Activated T-cell treated with anti-CD3 and anti-CD28 coated beads, Interleukin-2, amount 50 U/mL, for 24 hours (primary cell): Measurements from ENCODE around the gene NECAB2.

Experiments used
- DNase-seq: peaks from one replicate; pipeline ENCODE4 v3.0.0-alpha.2; 2020
- H3K27ac Mint-ChIP-seq: 2 replicates; pipeline ENCODE4 v1.8.0; 2020; ENCODE audit warnings: mild to moderate bottlenecking, mixed read lengths
- H3K27me3 Mint-ChIP-seq: 2 replicates; pipeline ENCODE4 v1.8.0; 2020; ENCODE audit warnings: mixed read lengths
- H3K36me3 Mint-ChIP-seq: 2 replicates; pipeline ENCODE4 v1.8.0; 2020; ENCODE audit warnings: low read depth, mixed read lengths
- H3K4me1 Mint-ChIP-seq: 2 replicates; pipeline ENCODE4 v1.8.0; 2020; ENCODE audit warnings: low read depth, mixed read lengths
- H3K4me3 Mint-ChIP-seq: 2 replicates; pipeline ENCODE4 v1.8.0; 2020; ENCODE audit warnings: mild to moderate bottlenecking, moderate library complexity, mixed read lengths
- H3K9me3 Mint-ChIP-seq: 2 replicates; pipeline ENCODE4 v1.8.0; 2020; ENCODE audit warnings: mixed read lengths

The NECAB2 gene

DNA sequence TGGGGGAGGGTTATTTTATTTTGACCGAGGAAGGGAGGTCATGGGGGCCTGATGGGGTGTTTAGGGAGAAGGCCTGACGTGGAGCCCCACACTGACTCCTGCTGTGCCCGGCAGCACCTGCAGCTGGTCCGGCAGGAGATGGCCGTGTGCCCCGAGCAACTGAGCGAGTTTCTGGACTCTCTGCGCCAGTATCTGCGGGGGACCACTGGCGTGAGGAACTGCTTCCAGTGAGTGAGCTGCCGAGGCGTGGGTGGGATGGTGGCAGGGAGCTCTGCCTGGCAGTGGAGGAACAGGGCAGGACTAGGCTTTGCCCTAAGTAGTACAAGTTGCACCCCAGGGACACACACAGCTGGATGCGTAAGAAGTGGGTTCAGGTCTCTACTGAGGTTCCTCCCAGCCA, 30.0 kb downstream of the NECAB2 start:
- H3K4me3 Mint-ChIP-seq, result no peak overlapping the region
- peaks cover 53% of the 10 kb centered on the region for H3K27me3 Mint-ChIP-seq
- no peak for DNase-seq
- no peaks in the 10 kb centered on the region for H3K9me3 Mint-ChIP-seq
- no peaks in the 10 kb centered on the region for H3K36me3 Mint-ChIP-seq
- no peak overlapping the region for H3K27ac Mint-ChIP-seq
- H3K4me1 Mint-ChIP-seq, result no peaks in the 10 kb centered on the region

DNA sequence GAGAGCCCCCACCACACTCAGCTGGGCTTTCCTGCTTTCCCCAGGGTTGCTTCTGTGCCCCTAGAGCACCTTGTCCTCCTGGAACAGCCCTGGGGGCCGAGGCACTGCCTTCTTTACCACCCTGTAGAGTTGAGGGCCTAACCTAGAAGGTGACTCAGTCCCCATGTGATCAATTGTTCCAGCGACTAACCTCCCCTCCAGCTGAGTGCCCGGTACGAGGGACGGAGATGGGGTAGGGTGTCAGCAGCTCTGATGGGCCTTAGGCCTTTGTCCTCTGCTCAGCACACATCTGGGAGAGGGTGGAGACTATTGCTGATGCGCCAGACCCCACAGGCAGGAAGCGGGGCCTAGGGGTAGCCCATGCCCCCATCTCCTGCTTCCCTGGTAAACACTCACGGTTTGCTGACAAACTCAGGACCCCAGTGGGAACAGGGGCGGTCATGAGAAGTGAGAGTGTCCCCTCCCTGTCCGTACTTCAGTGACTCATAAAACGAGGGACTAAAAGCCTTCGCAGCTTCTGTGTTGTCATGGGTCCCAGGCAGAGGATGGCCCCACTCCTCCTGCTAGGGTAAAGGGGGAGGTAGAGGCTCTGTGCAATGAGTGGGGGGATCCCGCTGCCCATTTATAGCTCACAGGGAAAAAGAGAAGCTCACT, 33.1 kb downstream of the NECAB2 start:
- no peak for DNase-seq
- Mint-ChIP-seq H3K4me3 (no peak overlapping the region), H3K36me3 (no peaks in the 10 kb centered on the region), H3K9me3 (no peaks in the 10 kb centered on the region), H3K27me3 (peaks cover 24% of the 10 kb centered on the region), H3K27ac (no peak overlapping the region), H3K4me1 (no peaks in the 10 kb centered on the region)

DNA sequence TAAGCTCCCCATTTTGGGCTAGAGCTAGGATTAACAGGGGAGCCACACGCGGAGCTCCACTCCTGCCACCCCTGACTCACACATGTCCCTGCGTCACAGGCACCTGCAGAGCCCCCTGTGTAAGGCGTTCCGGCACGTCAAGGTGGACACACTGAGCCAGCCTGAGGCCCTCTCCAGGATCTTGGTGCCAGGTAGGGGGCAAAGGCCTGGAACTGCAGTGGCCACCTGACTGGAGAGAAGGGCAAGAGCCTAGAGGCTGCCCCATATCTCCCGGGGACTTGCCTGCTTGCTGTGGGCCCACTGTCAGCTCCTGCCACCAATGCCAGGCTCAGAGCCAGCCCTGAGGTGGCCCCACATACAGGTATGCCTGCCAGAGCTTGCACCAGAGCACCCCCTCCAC, 33.7 kb downstream of the NECAB2 start:
- DNase-seq, result no peak
- no peaks in the 10 kb centered on the region for H3K36me3 Mint-ChIP-seq
- peaks cover 18% of the 10 kb centered on the region for H3K27me3 Mint-ChIP-seq
- H3K4me3 Mint-ChIP-seq, result no peak overlapping the region
- no peaks in the 10 kb centered on the region for H3K4me1 Mint-ChIP-seq
- no peaks in the 10 kb centered on the region for H3K9me3 Mint-ChIP-seq
- H3K27ac Mint-ChIP-seq, result no peak overlapping the region

DNA sequence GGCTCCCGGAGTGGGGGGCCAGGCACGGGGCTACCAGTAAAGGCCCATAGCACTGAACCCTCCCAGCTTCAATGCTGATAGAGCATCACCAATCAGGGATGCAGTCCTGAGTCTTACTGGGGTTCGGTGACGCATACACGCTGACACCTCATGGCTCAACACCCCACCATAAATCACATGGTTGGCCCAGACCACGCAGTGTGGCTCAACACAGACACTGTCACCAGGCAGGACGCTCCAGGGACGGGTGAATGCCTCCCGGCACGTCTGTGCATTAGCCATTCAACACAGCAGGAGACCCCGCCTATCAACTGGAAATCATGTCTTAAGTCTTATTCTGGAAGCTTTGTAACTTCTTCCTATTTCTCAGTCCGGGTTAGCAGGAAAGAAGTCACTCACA, 35.0 kb downstream of the NECAB2 start:
- Mint-ChIP-seq H3K27ac (no peak overlapping the region), H3K27me3 (peaks cover 17% of the 10 kb centered on the region), H3K36me3 (no peaks in the 10 kb centered on the region), H3K9me3 (no peaks in the 10 kb centered on the region), H3K4me3 (no peak overlapping the region), H3K4me1 (no peaks in the 10 kb centered on the region)
- DNase-seq, result no peak

DNA sequence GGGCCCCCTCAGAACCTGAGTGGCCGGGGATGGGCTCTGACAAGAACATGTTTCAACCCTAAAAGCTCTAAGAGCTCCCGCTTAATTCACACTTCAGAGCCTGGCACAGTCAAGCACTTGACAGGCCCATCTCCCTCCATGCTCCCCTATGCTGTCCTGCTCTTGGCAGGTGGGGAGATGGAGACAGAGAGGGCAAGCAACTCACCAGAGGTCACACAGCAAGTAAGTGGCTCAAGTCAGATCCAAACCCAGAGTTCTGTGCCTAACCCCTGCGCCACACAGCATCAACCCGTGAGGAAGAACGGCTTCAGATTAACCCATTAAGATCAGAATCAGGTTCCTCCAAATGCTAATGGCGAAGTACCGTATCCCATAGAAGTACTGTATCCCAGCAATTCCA, 36.4 kb downstream of the NECAB2 start:
- H3K27ac Mint-ChIP-seq, result no peak overlapping the region
- H3K36me3 Mint-ChIP-seq, result no peaks in the 10 kb centered on the region
- DNase-seq, result no peak
- no peaks in the 10 kb centered on the region for H3K4me1 Mint-ChIP-seq
- no peaks in the 10 kb centered on the region for H3K9me3 Mint-ChIP-seq
- no peak overlapping the region for H3K4me3 Mint-ChIP-seq
- peaks cover 12% of the 10 kb centered on the region for H3K27me3 Mint-ChIP-seq

DNA sequence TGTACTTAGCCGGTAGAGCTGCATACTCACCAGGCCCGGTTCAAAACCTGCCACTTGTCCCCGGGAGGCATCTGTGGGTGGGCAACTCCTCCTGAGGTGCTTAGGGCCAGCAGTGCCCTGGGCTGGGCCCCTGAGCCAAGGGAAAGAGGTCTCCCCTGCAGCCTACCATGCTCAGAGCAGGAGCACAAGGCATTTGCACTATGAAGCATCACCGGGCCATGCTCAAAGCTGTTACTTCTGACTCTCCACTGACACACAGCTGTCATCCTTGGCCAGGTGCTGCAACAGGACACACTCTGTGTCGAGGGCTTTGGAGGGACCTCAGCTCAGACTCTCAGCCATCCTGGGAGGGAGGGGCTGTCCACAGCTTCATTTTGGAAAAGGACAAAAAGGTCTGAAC, 37.3 kb downstream of the NECAB2 start:
- no peaks in the 10 kb centered on the region for H3K36me3 Mint-ChIP-seq
- H3K4me1 Mint-ChIP-seq, result no peaks in the 10 kb centered on the region
- H3K27ac Mint-ChIP-seq, result no peak overlapping the region
- peaks cover 11% of the 10 kb centered on the region for H3K27me3 Mint-ChIP-seq
- no peaks in the 10 kb centered on the region for H3K9me3 Mint-ChIP-seq
- no peak for DNase-seq
- no peak overlapping the region for H3K4me3 Mint-ChIP-seq

DNA sequence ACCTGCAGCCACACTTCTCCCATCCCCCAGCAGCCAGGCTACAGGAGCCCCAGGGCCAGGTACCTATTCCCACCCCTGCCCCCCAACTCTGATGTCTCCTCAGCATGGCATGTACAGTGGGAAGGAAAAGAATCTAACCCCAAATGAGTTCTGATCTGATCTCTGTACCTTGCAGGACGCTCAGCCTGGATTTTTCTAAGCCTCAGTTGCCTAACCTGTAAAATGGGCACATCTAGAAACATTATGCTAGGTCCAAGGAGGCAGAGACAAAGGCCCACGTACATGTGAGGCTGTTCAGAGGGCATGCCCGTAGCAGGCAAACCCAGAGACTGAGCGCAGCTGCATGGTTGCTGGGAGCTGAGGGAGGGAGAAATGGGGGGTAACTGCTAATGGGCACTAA, 39.5 kb downstream of the NECAB2 start:
- Mint-ChIP-seq H3K4me3 (no peak overlapping the region), H3K27me3 (peaks cover 7% of the 10 kb centered on the region), H3K9me3 (no peaks in the 10 kb centered on the region), H3K27ac (no peak overlapping the region), H3K4me1 (no peaks in the 10 kb centered on the region), H3K36me3 (no peaks in the 10 kb centered on the region)
- DNase-seq, result no peak

DNA sequence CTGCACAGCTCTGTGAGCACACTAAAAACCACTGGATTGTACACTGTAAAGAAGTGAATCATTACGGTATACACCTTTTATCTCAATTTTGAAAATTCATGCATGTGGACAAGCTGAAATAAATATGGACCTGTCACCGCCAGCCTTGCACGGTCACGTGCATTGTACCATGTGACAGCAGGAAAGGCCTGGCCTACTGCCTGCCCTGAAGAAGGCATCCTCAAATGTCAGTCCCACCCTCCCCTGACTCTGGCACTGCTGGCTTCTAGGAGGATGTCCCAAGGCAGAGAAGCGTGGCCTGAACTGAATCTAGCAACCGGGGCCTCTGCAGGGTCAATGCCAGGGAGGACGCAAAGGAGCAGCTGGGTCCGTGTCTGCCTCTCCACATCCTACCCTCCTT, 39.9 kb downstream of the NECAB2 start:
- H3K27me3 Mint-ChIP-seq, result peaks cover 7% of the 10 kb centered on the region

DNA sequence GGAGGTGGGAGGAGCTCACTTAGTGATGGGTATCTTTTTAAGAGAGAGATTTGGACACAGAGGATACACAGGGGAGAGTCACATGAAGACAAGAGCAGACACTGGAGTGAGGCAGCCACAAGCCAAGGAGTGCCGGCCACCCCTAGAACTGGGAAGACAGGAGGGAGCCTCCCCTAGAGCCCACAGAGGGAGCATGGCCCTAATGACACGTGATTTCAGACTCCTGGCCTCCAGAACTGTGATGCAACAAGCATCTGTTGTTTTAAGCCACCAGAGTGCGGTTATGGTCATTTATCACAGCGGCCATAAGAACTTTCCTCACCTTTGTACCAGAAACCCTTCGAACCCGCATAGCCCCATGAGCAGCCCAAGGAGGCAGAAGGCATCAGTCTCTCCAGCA, 41.2 kb downstream of the NECAB2 start:
- peaks cover 4% of the 10 kb centered on the region for H3K4me1 Mint-ChIP-seq
- peaks cover 7% of the 10 kb centered on the region for H3K27me3 Mint-ChIP-seq
- no peaks in the 10 kb centered on the region for H3K36me3 Mint-ChIP-seq
- DNase-seq, result no peak
- no peak overlapping the region for H3K27ac Mint-ChIP-seq
- no peak overlapping the region for H3K4me3 Mint-ChIP-seq
- no peaks in the 10 kb centered on the region for H3K9me3 Mint-ChIP-seq

More for the DNA sequence above, 39.9 kb downstream of the NECAB2 start:
- DNase-seq, result no peak
- H3K36me3 Mint-ChIP-seq, result no peaks in the 10 kb centered on the region
- H3K9me3 Mint-ChIP-seq, result no peaks in the 10 kb centered on the region
- no peak overlapping the region for H3K4me3 Mint-ChIP-seq
- no peaks in the 10 kb centered on the region for H3K4me1 Mint-ChIP-seq
- H3K27ac Mint-ChIP-seq, result no peak overlapping the region

DNA sequence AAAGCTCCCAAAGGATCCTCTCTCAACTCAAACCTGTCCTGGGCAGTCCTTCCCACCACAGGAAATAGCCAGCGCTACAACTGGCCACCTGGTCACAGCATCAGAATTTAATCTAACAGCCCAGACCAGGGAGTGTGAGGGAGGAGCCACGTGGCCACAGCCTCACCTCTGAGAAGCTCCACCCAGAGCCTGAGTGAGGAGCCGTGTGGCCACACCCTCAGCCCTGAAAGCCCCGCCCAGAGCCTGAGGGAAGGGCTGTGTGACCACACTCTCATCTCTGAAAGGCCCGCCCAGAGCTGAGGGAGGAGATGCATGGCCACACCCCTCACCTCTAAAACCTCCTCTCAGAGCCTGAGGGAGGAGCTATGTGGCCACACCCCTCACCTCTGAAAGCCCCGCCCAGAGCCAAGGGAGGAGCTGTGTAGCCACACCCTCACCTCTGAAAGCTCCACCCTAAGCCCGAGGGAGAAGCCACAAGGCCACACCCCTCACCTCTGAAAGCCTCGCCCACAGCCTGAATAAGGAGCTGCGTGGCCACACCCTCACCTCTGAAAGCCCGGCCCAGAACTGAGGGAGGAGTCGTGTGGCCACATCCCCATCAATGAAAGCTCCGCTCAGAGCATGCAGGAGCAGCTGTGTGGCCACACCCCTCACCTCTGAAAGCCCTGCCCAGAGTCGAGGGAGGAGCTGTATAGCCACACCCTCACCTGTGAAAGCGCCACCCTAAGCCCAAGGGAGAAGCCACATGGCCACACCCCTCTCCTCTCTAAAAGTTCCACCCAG, 45.9 kb downstream of the NECAB2 start:
- peak; percentile 71 for DNase-seq
- no peak overlapping the region for H3K4me3 Mint-ChIP-seq

DNA sequence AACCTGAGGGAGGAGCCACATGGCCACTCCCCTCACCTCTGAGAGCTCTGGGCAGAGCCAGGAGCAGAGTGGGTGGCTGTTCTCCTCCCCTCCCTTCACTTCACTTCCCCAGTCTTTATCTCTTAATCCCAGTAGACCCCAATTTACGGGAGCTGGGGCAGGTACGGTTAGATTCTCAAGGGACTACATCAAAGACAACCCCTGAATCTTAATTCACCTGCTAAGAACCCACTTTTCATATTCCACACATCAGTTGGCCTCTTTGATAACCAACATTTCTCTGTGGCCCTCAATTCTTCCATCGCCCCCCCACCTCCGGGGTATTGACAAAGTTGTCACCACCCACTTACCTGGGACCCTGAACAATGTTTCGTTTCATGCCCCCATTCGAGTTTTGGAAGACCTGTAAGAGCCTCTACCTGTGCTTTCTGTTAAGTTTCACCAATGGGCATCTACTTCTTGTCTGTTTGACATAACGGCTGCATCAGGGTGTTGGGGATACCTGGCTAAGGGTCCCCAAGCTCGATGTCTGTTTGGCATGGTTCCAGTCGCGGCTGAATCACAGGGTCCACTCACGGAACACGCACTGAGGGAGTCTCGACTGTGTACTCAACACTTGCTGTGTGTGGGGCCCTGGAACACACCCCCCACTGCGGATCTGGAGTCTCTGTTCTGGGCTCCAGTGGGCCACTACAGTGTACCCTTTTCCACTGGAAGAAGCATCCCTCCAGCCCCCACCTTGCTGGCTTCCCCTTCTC, 46.7 kb downstream of the NECAB2 start:
- no peaks in the 10 kb centered on the region for H3K9me3 Mint-ChIP-seq
- H3K4me1 Mint-ChIP-seq, result peaks cover 9% of the 10 kb centered on the region
- H3K27me3 Mint-ChIP-seq, result peaks cover 6% of the 10 kb centered on the region
- no peaks in the 10 kb centered on the region for H3K36me3 Mint-ChIP-seq
- no peak for DNase-seq
- no peak overlapping the region for H3K4me3 Mint-ChIP-seq
- no peak overlapping the region for H3K27ac Mint-ChIP-seq

More for the DNA sequence above, 45.9 kb downstream of the NECAB2 start:
- H3K4me1 Mint-ChIP-seq, result peaks cover 9% of the 10 kb centered on the region
- H3K9me3 Mint-ChIP-seq, result no peaks in the 10 kb centered on the region
- H3K36me3 Mint-ChIP-seq, result no peaks in the 10 kb centered on the region
- peaks cover 2% of the 10 kb centered on the region for H3K27me3 Mint-ChIP-seq
- no peak overlapping the region for H3K27ac Mint-ChIP-seq

DNA sequence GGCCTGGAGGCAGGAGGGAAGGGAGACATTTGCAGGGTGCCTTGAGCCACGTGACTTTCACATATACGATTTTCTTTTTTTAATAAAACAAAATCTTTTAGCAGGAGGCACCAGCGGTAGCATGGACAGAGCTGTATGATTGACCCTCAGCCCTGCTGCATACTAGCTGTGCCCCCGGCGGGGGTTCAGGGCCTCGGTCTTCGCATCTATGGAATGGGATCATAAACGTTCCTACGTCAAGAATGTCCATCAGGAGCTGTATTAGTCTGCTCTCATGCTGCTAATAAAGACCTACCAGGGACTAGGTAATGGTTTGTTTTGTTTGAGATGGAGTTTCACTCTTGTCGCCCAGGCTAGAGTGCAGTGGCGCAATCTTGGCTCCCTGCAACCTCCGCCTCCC, 47.4 kb downstream of the NECAB2 start:
- Mint-ChIP-seq H3K9me3 (no peaks in the 10 kb centered on the region), H3K36me3 (no peaks in the 10 kb centered on the region), H3K27ac (no peak overlapping the region), H3K4me1 (peaks cover 9% of the 10 kb centered on the region), H3K4me3 (no peak overlapping the region), H3K27me3 (peaks cover 12% of the 10 kb centered on the region)
- DNase-seq, result no peak

DNA sequence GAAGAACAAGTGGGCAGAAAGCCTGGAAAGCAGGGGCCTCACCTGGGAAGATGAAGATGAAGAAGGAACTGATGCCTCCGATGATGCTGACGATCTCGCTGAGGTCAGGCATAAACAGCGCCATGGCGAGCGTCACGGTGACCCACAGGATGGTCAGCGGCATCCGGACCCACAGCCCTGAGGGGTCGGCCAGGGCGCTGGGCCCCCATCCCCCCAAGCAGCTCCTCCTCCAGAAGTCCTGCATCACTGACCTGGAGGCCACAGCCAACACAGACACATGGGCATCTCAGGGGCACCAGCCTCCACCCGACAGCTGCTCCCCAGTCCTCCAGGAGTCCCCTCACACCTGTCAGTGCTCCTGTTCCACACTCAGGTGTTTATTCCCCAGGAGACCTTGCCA, 48.4 kb downstream of the NECAB2 start:
- H3K27me3 Mint-ChIP-seq, result peaks cover 19% of the 10 kb centered on the region
- no peaks in the 10 kb centered on the region for H3K36me3 Mint-ChIP-seq
- peaks cover 3% of the 10 kb centered on the region for H3K9me3 Mint-ChIP-seq
- no peak for DNase-seq
- no peak overlapping the region for H3K27ac Mint-ChIP-seq
- H3K4me3 Mint-ChIP-seq, result no peak overlapping the region
- peaks cover 9% of the 10 kb centered on the region for H3K4me1 Mint-ChIP-seq

DNA sequence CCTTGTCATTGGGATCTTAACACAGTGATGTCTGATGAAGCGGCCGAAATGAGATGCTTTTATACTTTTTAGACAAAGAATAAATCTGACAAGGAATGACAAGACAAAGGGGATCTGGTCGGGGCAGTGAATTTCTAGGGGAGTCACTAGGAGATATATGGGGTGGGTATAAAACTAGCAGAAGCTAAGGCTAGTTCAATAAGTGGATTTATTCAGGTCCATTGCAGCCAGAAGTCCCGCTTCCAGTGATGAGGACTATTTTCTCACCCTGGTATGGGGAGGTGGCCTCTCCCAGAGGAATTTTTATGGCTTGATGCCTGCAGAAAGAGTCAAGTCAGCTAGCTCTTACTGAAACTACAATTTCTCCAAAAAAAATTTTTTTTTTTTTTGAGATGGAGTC, 50.7 kb downstream of the NECAB2 start:
- Mint-ChIP-seq H3K4me3 (no peak overlapping the region), H3K27ac (no peak overlapping the region), H3K4me1 (peaks cover 9% of the 10 kb centered on the region), H3K27me3 (peaks cover 20% of the 10 kb centered on the region), H3K36me3 (no peaks in the 10 kb centered on the region), H3K9me3 (peaks cover 4% of the 10 kb centered on the region)
- no peak for DNase-seq

DNA sequence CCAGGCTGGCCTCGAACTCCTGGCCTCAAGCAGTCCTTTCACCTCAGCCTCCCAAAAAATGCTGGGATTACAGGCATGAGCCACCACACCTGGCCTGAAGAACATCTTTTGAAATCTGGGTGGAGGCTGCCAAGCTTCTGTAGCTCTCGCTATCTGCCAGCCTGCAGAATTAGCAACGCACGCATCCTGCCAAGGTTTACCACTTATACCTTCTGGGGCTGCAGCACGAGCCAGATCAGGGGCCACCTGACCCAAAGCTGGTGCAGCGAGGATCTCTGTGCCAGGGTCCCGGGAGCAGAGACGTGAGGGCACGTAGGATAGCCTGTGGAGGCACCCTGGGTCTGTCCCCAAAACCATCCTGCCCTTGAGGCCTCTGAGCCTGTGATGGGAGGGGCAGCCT, 52.3 kb downstream of the NECAB2 start:
- Mint-ChIP-seq H3K36me3 (no peaks in the 10 kb centered on the region), H3K9me3 (peaks cover 4% of the 10 kb centered on the region), H3K4me3 (no peak overlapping the region), H3K27me3 (peaks cover 22% of the 10 kb centered on the region), H3K4me1 (no peaks in the 10 kb centered on the region), H3K27ac (no peak overlapping the region)
- DNase-seq, result no peak
